Gastrocnemius medialis (tissue), 4 donors: ENCODE data around the gene ANTXR1.

Experiments used
- POLR2A ChIP-seq, 2 donors: fragments of 450-650 bp; IDR thresholded peaks; one replicate each; pipeline ENCODE4 v1.6.1; 2017; ENCODE audit warnings: antibody characterized with exemption in 2 of 2, mild to moderate bottlenecking in 2 of 2, moderate library complexity in 2 of 2
- TF ChIP-seq, protein P1 (sequence below), 5 experiments: fragments of 450-650 bp in 3 of 5; fragments of 200-600 bp in 2 of 5; sonication (generic) in 2 of 5; IDR thresholded peaks in 4 of 5; conservative IDR thresholded peaks in 1 of 5; 1 replicate in 4 of 5; 2 replicates in 1 of 5; pipeline ENCODE4 v1.5.1; 2016 to 2019; ENCODE audit warnings: antibody characterized with exemption in 5 of 5, mild to moderate bottlenecking in 3 of 5, moderate library complexity in 3 of 5

GRCh38 chr2:69102041-69102593 lies 89.1 kb downstream of the ANTXR1 start:
- TF ChIP-seq POLR2A (IDR thresholded peaks at IDR 0.05) = no peak
- TF ChIP-seq, protein P1, sequence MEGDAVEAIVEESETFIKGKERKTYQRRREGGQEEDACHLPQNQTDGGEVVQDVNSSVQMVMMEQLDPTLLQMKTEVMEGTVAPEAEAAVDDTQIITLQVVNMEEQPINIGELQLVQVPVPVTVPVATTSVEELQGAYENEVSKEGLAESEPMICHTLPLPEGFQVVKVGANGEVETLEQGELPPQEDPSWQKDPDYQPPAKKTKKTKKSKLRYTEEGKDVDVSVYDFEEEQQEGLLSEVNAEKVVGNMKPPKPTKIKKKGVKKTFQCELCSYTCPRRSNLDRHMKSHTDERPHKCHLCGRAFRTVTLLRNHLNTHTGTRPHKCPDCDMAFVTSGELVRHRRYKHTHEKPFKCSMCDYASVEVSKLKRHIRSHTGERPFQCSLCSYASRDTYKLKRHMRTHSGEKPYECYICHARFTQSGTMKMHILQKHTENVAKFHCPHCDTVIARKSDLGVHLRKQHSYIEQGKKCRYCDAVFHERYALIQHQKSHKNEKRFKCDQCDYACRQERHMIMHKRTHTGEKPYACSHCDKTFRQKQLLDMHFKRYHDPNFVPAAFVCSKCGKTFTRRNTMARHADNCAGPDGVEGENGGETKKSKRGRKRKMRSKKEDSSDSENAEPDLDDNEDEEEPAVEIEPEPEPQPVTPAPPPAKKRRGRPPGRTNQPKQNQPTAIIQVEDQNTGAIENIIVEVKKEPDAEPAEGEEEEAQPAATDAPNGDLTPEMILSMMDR (IDR thresholded peaks at IDR 0.05 in 4 of 5, conservative IDR thresholded peaks at IDR 0.05 in 1 of 5) = no peak
